Upper lobe of left lung (tissue), 4 donors: Measurements from ENCODE around the gene EHD3.

Experiments
- POLR2A ChIP-seq, 4 donors: fragments of 450-650 bp; IDR thresholded peaks; one replicate each; pipeline ENCODE4 v1.5.1; 2016 to 2017; ENCODE audit warnings: antibody characterized with exemption in 4 of 4, mild to moderate bottlenecking in 2 of 4
- POLR2AphosphoS5 ChIP-seq, 2 donors: sonication (generic); formaldehyde crosslinking; IDR thresholded peaks; one replicate each; pipeline ENCODE4 v1.5.1; 2017; ENCODE audit warnings: antibody characterized with exemption in 2 of 2
- TF ChIP-seq, protein P1 (sequence below), 6 experiments: fragments of 450-650 bp in 4 of 6; fragments of 200-600 bp in 2 of 6; sonication (generic) in 2 of 6; IDR thresholded peaks; one replicate each; pipeline ENCODE4 v1.5.1; 2016 to 2019; ENCODE audit warnings: antibody characterized with exemption in 6 of 6

- TF ChIP-seq, protein P1, sequence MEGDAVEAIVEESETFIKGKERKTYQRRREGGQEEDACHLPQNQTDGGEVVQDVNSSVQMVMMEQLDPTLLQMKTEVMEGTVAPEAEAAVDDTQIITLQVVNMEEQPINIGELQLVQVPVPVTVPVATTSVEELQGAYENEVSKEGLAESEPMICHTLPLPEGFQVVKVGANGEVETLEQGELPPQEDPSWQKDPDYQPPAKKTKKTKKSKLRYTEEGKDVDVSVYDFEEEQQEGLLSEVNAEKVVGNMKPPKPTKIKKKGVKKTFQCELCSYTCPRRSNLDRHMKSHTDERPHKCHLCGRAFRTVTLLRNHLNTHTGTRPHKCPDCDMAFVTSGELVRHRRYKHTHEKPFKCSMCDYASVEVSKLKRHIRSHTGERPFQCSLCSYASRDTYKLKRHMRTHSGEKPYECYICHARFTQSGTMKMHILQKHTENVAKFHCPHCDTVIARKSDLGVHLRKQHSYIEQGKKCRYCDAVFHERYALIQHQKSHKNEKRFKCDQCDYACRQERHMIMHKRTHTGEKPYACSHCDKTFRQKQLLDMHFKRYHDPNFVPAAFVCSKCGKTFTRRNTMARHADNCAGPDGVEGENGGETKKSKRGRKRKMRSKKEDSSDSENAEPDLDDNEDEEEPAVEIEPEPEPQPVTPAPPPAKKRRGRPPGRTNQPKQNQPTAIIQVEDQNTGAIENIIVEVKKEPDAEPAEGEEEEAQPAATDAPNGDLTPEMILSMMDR (IDR thresholded peaks at IDR 0.05): no peak
- TF ChIP-seq POLR2AphosphoS5 (IDR thresholded peaks at IDR 0.05) (no peak), POLR2A (IDR thresholded peaks at IDR 0.05) (no peak)
Measured at GRCh38 chr2:31236433-31237205, 2.7 kb downstream of the EHD3 start.
